ENCODE measurements around the gene P2RY14. TPM values are rescaled to one million over a fixed set of nuclear protein-coding genes. Genes with fewer than 3 reads are reported as not detected.

Gene P2RY14
- total RNA-seq = not detected in 2 replicates

GRCh38 chr3:151278230-151278629, at the start of gene P2RY14:
TSS of gene P2RY14 (minus strand) at chr3:151278542. CDS start at chr3:151214316, 64,226 bp downstream.

GRCh38 chr3:151316267-151316991, 38.1 kb upstream of the P2RY14 start, which contains the start of gene GPR87:
TSS of gene GPR87 (minus strand) at chr3:151316820. CDS start at chr3:151300100, 16,720 bp downstream.

GRCh38 chr3:151203051-151203420, 75.3 kb downstream of the P2RY14 start, which contains the start of gene GPR171:
TSS of gene GPR171 (minus strand) at chr3:151203216. CDS start at chr3:151199386, 3,830 bp downstream.

Other genes starting within 250 kb of the P2RY14 start
- 0.80 and 3.2 TPM in 2 replicates for gene MED12L, start 192.9 kb downstream of the P2RY14 start, total RNA-seq
- not detected in 2 replicates for gene GPR171, start 75.3 kb downstream of the P2RY14 start, total RNA-seq
- gene GPR87, start 38.3 kb upstream of the P2RY14 start, total RNA-seq = 2.8 TPM in 1 of 2 replicates, not detected in the other
- gene P2RY13, start 51.0 kb upstream of the P2RY14 start, total RNA-seq = not detected in 2 replicates
- not detected in 2 replicates for gene P2RY12, start 106.2 kb upstream of the P2RY14 start, total RNA-seq
- gene IGSF10, start 182.5 kb upstream of the P2RY14 start, total RNA-seq = 1.6 and 3.7 TPM in 2 replicates

All from epithelial cell of alveolus of lung (primary cell).